T-helper 1 cell (primary cell): Measurements from ENCODE around the gene GALNT14.

Experiments used
- DNase-seq, 5 donors: peaks; one replicate each; pipeline ENCODE4 v3.0.0-alpha.2; 2012 to 2020

GALNT14 gene

DNA sequence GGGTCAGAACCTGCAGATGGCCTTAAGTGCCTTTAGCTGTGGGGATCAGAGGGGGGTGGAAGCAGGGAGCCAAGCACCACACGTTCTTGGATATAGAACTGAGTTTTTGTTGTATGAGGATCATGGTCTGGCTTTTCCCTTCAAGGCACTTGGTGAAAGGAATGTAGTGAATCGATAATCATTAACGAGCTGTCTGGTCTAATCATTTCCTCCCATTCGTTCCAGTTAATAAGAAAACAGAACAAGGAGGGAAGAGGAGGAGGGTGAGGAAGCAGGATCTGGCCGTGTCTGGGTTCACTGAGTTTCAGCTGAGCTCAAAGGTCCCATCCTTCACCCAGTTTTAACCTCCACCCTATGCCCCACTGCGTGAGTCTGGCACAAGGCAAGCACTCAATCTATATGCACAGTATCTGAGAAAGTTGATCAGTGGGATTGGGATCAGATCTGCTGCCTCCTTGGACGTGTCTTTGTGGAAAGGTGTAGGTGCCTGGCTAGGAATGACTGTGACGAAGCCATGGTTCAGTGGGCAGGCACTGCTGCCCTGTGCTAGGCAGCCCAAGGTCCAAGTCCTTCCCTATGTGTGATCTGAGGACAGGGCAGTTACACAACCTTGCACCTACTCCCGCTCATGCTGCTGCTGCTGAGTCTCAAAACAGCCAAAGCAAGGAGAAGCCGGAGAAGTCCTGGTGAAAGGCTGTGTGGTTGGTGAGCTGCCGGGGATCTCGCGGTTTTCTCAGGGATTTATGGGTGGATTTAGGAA, 54.8 kb downstream of the GALNT14 start:
- DNase-seq = no peak

DNA sequence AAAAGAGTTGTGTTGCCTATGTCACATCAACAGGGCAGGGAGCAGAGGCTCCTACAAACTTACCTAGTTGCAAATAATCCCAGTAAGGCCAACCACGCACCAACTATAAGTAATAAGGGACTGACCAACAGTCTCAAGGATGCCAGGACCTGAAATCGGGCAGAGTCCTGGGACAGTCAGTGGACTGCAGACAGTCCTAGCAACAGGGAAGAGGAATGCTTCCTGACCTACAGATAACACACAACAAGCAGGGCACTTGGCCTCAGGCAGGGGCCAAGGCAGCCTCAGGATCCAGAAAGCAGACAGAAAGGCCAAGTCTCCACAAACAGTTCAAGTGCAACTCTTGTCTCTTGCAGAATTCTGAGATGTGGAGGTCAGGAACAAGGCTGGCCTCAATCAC, 56.2 kb downstream of the GALNT14 start:
- no peak for DNase-seq

DNA sequence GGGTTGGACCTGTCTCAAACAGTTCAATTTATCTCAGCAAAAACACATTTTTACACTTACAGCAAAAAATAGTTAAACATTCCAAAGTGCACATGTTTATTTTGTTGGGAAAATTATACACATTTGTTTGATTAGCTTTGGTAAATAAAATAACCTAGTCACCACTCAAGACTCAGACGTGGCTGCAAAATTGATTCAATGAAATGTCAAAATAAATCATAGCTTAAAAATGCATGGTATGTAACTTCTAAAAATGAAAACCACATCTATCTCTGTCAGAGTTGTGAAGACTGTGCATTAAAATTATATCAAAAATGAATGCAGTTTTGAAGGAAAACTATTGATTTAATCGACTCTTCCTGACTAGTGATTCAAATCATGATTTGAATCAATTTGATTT, 56.7 kb downstream of the GALNT14 start:
- DNase-seq = no peak

DNA sequence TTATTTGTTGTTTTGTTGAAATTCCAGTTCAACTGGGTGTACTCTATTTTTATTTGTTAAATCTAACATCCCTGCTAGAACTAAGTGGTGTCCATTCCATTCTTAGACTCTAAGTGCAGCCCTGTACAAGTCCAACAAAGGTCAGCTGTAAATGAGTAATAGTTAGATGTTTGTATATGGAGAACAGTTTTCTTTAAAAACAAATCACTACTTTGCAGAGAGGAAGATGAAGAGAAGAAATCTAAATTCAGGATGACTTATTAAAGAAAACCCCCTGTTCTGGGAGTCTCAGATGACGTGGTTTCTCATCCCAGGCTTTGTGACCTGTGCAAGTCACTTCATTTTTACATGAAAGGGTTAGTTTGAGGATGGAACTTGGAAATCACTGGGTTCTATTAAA, 57.9 kb downstream of the GALNT14 start:
- DNase-seq = no peak

DNA sequence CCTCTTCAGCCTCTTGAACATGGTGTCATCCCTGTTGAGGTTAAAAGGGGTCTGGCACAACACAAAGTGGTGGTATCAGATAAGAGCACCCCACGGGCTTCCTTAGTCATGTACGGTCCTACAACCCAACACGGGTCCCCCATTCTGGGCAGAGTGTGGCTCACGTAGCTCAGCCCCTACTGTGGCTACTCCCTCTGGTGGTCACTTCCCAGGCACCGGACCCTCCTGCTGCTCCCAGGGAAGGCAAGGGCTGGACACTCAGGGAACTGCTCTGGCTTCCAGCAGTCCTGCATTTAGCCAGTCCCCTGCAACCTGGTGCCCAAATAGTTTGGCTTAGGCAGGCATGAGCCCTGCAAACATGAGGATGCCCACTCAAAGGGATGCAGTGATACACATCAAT, 58.6 kb downstream of the GALNT14 start:
- no peak for DNase-seq

DNA sequence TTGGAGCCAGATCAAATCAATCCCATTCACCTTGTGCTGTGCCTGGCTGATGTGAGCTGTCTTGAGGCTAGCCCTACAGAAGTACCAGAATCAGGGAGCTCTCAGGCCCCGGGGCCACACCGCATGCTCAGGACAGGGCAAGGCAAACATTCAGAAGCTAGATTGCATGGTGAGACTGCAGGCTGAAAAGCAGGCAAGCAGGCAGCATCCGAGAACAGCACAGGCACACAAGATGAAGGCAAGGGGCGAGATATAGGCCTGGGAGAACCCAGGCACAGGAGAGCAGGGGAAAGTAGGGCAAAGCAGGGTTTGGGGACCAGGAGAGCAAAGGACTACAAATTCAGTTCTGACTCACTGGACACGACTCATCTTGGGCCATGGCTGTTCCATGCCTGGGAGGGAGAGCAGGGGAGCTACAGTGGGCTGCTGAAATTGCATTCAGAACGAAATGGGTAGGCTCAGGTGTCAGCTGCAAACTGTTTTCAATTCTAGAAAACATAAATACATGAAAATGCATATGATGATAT, 59.6 kb downstream of the GALNT14 start:
- DNase-seq = no peak

DNA sequence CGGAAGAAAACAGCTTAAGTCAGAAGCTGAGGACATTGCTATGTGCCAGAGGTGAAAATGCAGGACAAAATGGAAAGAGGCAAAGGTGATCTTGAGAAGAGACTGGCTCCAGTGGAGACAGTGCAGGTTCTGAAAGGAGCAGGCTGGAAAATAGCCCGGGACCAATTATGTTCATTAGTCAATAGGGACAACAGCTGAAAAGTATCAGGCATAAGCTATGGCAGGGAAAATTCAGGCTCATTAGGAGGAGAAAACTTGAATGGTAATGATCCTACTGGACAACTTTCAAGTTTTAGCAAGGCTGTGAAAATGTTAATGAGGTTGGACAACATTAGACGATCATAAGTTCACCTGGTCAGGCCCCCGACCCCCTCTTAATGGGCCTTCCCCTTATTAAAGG, 60.2 kb downstream of the GALNT14 start:
- DNase-seq = no peak

DNA sequence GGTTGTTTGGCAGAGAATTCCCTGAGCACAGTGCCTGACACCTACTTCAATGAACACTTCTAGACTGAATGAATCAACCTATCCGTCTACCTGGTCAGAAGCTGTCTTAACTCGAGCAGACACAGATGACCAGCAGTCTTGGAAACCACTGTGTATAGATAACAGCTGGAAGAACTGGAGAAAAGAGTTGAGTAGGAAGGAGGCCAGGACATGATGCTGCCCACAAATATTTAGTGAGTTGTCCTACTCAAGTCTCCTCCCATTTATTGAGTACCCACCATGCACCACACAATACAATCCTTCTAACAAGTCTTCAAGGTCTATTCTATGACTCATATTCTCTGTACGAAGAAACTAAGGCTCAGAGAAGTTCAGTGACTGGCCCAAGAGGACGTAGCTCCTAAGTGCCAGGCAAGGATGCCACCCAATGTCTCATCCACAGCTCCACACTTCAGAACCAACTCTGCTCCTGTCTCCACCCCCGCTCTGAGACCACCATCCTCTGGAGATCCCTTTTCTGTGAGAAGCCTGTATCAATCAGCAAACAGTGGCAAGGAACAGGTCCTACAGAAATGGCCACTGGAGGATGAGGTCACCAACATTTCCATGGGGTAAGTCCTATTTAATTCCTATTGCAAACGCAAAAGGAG, 62.2 kb downstream of the GALNT14 start:
- no peak for DNase-seq

DNA sequence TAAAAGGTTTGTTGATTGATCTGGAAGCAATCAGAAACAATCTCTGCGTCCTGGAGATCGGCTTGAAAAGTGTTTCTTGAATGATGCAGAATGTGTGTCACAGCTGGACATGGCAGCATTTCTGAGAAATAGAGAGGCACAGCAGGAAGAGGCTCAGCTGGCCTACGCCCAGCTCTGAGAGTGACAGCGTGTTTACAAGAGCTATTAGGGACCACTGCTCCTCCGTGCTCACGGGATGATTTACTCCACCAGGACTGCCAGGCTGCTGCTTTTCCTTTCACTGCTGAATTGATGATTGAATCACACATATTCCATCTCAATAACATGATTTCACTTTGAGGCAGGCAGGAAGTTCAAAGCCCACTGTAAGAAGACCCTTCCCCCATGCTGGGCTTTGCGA, 62.8 kb downstream of the GALNT14 start:
- DNase-seq = no peak

DNA sequence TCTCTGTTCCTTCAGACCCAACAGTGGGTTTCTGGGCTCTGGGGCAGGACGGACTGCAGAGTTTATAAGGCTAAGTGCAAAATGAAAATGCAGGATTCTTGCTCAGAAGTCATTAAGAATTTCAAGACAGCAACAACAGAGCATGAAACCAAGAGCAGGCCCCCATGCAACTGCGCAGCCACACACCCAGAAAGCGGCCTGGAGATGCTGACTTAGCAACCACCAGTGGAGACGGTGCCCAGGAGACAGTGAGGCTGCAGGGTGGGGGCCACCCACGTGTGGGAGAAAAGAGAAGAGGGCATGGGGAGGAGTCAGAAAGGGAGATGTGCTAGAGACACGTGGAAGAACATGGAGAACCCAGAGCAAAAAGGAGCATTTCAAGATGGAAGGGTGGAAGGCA, 66.5 kb downstream of the GALNT14 start:
- DNase-seq = no peak

DNA sequence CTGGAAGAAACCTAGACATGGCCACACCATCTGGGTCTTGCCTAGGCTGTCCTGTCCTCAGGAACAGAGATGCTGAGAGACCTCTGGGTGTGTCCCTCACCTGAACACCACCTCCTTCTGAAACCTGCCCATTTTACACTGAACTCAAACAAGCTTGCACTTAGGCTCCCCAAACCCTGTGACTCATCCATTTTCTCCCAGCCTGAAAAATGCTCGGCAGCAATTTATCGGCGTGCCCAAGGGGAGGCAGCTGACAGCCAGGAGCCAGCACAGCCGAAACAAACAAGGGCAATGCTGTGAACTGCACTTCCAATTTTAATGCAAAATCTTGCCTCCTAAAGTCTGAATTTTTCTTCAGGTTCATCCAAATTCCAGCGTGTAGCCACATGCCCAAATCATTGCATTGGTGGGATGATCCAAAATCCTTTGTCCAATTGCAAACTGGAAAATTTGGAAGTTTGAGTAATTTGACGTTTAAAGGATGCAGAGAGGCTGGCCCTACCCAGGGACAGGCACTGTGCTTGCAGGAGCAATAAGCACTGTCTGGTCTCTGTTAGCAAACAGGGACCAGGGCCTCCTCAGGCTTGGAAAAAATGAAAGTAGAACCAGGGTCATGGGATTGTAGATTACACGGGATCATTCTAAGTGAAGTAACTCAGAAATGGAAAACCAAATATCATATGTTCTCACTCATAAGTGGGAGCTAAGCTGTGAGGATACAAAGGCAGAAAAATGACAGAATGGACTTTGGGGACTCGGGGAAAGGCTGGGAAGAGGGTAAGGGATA, 67.7 kb downstream of the GALNT14 start:
- no peak for DNase-seq

DNA sequence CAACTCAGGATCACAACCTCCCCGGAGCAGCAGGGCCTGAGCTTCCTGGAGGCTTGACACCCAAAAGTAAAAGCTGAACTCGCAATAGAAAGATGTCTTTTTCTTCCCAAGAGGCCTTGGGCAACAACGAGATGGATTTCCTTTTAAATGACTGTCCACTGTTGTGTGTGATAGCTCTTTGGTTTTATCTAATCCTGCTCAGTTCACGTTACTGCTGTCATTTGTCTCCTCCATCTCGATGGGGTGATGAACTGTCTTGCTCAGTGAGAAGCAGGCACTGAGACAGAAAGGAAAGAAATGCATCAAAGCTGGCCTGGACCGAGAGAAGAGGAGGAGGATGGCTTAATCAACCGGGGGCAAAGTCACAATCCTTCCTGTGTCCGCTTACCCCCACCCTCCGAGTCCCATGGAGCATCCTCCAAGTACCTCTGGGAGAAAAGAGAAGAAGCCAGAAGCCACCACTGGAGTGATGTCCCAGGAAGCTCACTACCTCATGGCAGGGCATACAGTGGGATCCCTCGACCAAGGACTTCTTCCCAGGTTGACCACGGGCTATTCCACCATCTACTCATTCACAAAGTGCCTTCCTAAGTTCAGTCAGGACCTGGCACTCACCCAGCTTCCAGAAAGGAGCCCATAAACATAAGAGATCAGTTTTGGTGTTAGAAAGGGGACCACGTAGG, 68.5 kb downstream of the GALNT14 start:
- no peak for DNase-seq

DNA sequence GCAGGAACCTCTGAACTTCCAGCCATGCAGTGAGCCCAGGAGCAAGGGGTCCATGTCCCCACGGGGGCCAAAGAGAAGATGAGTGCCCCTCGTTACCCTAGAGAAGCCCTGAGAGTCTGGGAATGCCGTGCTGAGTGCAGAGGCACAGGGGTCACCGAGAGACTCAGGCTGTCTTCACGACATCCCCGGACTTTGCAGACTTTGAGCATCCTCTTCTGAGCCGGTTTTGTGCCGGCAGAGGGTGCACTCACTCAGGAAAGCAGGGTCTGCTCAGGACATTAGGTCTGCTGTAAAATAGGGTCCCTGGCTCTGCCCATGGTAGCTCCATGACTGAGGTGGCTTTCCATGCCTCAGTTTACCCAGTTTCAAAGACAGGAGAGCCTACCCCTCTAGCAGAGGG, 71.0 kb downstream of the GALNT14 start:
- DNase-seq = no peak

DNA sequence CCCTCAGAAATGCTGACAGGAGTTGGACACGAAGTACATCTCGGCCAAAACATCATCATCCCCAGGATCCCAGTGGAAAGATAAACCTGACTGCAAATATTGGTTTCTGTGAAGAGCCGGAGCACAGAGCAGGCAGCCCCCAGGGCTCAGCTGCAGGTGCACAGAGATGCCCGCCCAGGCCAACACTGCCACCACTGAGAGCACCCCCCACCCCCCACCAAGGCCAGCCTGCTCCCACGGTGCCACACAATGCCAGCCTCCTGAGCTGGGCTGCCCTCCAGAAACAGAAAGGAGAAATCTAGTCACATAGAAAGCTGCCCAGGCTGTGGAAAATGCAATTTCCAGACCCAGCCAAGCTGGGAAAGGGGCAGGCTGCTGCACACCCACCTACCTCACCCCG, 71.7 kb downstream of the GALNT14 start:
- DNase-seq = no peak

DNA sequence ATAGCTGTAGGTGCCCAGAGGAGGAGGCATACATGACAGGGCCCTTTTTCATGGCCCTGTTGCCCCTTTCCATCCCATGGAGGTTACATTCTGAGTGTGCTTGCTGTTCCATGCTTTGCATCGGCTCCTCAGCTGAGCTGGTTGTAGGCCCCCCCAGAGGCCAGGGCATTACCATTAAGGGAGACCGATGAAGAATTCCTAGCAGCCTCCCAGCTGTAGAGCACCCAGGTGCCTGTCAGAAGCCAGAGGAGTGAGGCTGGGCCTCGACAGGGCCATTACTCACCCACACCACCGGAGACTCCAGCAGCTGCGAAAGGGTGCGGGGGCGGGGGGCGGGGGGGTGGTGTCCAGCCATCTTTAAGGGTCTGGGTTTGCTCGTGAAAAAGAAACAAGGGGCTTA, 72.2 kb downstream of the GALNT14 start:
- DNase-seq = no peak

DNA sequence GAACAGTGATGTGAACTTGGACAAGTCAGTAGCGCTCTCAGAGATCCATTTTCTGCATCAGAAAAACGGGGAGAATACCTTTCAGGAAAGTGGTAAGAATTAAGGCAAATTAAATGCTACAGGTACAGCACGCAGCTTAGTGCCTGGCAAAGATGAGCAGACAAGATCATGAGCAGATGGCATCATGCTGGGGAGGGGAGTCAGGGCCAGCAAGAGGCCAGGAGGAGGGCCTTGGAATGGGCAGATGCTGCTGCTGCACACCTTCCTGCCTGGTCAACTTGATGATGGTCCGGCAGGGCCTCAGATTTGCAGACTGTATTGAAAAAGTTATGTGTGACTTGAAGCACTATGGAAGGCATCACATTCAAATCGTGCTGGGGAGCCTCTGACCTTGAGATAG, 72.9 kb downstream of the GALNT14 start:
- no peak for DNase-seq

DNA sequence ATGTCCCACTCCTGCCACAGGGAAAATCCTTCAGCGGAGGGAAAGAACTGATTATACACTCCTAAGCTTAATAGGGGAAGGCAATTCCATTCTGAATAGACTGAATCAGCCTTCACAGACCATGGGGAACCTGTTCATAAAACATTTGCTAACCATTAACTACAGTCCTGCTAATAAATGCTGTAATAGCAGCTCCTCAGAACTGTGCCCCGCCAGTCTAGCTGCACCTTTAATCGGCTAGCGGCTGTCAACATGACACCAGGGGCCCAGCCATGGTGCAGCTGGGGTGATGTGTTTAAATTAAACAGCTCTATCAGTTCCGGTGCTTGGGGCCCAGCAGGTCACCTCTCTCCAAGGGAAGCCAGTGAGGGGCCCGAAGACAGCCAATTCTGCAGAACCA, 77.8 kb downstream of the GALNT14 start:
- no peak for DNase-seq

DNA sequence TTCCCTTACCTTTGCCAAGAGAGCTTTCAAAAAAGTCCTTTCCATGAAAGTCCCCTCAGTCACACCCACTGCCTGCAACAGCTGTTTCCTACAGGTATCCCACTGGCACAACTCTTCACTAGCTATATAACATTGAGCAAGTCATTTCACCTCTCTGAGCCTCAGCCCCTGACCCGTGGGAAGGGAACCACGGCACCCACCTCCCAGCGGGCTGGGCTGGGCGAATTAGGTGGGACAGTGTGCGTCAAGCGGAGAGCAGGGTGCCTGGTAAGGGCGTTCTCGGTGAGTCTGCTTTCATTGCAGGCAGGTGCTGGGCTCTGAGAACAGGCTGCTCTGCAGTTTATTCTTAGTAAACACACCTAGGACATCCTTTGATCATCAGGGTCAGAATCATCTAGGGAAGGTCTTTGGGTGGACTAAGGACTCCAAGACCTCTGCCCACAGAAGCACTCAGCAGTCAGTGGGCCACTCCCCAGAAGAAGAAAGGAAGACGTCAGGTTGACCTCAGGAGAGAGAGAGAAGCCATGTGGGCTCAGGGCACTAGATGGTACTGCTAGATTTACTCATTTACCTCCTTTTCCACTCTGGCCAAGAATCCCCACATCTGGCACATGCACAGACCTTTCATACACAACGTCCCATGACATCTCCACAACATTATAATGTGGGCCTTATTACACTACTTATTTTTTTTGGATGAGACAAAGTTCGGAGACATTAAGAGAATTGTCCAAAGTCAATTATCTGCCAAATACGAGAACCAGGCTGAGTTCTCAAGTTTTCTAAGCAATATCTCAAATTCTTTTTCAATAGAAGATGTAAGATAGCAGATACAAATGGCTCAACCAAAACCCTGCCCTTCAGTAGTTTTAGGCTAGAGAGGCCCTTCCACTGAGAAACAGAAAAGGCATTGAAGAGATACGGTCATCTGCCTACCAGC, 79.9 kb downstream of the GALNT14 start:
- DNase-seq = no peak

DNA sequence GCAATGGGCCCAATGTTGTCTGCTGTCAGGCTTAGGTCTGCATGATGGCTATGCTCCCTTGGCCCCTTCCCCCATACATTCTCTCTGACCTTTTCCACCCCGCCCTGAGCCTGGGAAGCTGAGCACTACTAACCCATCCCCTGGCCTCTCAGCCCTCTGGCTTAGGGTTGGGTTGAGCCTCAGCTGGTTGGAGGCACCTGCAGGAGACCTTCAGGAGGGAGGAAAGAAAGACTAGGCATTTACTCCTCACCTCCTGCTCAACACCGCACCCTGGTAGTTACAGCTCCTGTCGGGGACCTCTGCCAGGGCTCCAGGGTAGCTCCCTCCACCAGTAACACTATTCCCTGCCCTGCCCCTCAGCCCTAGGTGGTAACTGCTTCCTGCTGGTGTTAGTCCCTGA, 80.5 kb downstream of the GALNT14 start:
- DNase-seq = no peak

DNA sequence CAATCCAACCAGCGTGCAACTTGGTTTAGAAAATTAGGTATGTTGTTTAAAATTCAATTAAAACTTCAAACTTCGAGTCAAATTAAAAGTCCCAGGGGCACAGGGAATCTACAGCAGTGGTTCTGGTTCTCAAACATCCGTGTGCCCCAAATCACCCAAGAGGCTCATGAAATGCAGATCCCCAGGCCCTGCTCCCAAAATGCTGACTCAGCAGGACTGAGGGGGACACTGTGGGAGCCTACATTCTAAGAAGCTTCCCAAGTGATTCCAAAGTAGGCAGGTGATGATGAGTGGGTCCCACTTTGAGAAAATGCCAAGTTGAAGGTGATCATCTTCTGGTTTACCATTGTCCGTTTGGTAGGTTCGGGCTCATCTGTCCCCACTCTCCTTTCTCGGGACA, 82.3 kb downstream of the GALNT14 start:
- DNase-seq = no peak

DNA sequence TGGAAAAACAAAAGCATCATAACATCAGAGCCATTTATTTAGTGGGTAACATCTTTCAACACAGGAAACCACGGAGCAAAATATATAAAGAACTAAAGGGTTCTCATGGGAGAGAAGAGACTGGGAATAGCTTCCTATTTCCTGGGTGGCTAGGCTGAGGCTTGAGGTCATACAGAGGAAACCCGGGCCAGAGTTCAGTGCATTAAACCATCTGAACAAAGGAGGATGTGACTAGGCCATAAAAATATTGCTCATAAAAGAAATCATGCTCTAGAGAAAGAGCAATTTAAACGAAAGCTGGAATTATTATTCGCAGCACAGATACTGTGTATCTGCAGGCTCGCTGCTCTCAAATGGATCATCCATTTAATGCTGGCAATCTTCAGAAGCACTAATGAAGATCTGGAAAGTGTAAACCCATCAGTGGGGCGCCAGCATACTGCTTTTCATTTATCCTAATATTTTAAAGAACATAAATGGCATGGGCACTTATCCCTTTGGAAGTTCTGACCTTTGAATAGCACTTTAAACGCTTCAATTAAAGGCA, 83.3 kb downstream of the GALNT14 start:
- no peak for DNase-seq
